GM23338 (cell line): ENCODE measurements around the gene IL24. TPM values are rescaled to one million over a fixed set of nuclear protein-coding genes. Genes with fewer than 3 reads are reported as not detected.

Experiments
- ATAC-seq: fragments of 200-7000 bp; cut with Tn5 transposase; 3 replicates; pipeline ENCODE4 v1.9.1; 2020
- DNase-seq: peaks from one replicate; pipeline ENCODE4 v3.0.0-alpha.2; 2015; ENCODE audit warnings: low spot score
- H2AFZ ChIP-seq: fragments of 200-600 bp; sonication (generic); 2 replicates; pipeline ENCODE4 v1.8.0; 2016; ENCODE audit warnings: antibody characterized with exemption, mild to moderate bottlenecking, moderate library complexity
- H3F3A ChIP-seq: fragments of 200-600 bp; sonication (generic); replicated peaks from 2 replicates; pipeline ENCODE4 v1.8.0; 2017; ENCODE audit warnings: antibody characterized with exemption, mixed run types, low read depth
- H3K27ac ChIP-seq: fragments of 200-600 bp; sonication (generic); 2 replicates; pipeline ENCODE4 v1.6.1; 2016; ENCODE audit warnings: low read depth
- H3K27me3 ChIP-seq: fragments of 200-600 bp; sonication (generic); 2 replicates; pipeline ENCODE4 v1.8.0; 2016; ENCODE audit warnings: mild to moderate bottlenecking, mixed run types, moderate library complexity; ENCODE audit not compliant: insufficient read depth
- H3K36me3 ChIP-seq: fragments of 200-600 bp; sonication (generic); 2 replicates; pipeline ENCODE4 v1.8.0; 2016; ENCODE audit warnings: mild to moderate bottlenecking; ENCODE audit not compliant: insufficient read depth
- H3K4me1 ChIP-seq: fragments of 200-600 bp; sonication (generic); 2 replicates; pipeline ENCODE4 v1.8.0; 2016; ENCODE audit warnings: mild to moderate bottlenecking, moderate library complexity; ENCODE audit not compliant: insufficient read depth
- H3K4me2 ChIP-seq: fragments of 200-600 bp; sonication (generic); 2 replicates; pipeline ENCODE4 v1.7.1; 2017; ENCODE audit warnings: mixed run types
- H3K4me3 ChIP-seq: fragments of 200-600 bp; sonication (generic); 2 replicates; pipeline ENCODE4 v1.6.1; 2016; ENCODE audit warnings: mixed run types
- H3K79me2 ChIP-seq: fragments of 200-600 bp; sonication (generic); replicated peaks from 2 replicates; pipeline ENCODE4 v1.8.0; 2017; ENCODE audit warnings: mild to moderate bottlenecking; ENCODE audit not compliant: insufficient read depth
- H3K9me2 ChIP-seq: fragments of 200-600 bp; sonication (generic); 2 replicates; pipeline ENCODE4 v1.8.0; 2017; ENCODE audit not compliant: insufficient read depth
- H4K20me1 ChIP-seq: fragments of 200-600 bp; sonication (generic); replicated peaks from 2 replicates; pipeline ENCODE4 v1.8.0; 2017; ENCODE audit warnings: mild to moderate bottlenecking; ENCODE audit not compliant: insufficient read depth
- H3K27ac Mint-ChIP-seq: 2 replicates; pipeline ENCODE4 v1.8.0; 2020; ENCODE audit warnings: inconsistent platforms, mild to moderate bottlenecking, moderate library complexity, mixed read lengths
- H3K27me3 Mint-ChIP-seq: 3 replicates; pipeline ENCODE4 v1.8.0; 2022; ENCODE audit warnings: low read depth, mild to moderate bottlenecking, moderate library complexity, mixed read lengths, inconsistent platforms; ENCODE audit not compliant: insufficient read depth, poor library complexity
- H3K36me3 Mint-ChIP-seq: 3 replicates; pipeline ENCODE4 v1.8.0; 2021; ENCODE audit warnings: low read depth, mild to moderate bottlenecking, inconsistent platforms, moderate library complexity, mixed read lengths
- H3K4me1 Mint-ChIP-seq: 3 replicates; pipeline ENCODE4 v1.8.0; 2020; ENCODE audit warnings: mild to moderate bottlenecking, inconsistent platforms, mixed read lengths
- H3K4me3 Mint-ChIP-seq: 3 replicates; pipeline ENCODE4 v1.8.0; 2021; ENCODE audit warnings: moderate library complexity, mild to moderate bottlenecking, inconsistent platforms, mixed read lengths
- H3K9me3 Mint-ChIP-seq: 3 replicates; pipeline ENCODE4 v1.8.0; 2020; ENCODE audit warnings: moderate library complexity, mild to moderate bottlenecking, inconsistent platforms, mixed read lengths
- CREB1 ChIP-seq: fragments of 250-450 bp; sonication (Bioruptor Pico); IDR thresholded peaks from 2 replicates; pipeline ENCODE4 v1.5.0; 2020; ENCODE audit warnings: low read depth, mild to moderate bottlenecking, moderate library complexity
- EZH2 ChIP-seq: fragments of 200-600 bp; sonication (generic); IDR thresholded peaks from one replicate; pipeline ENCODE4 v1.8.0; 2017; ENCODE audit warnings: antibody characterized with exemption, mild to moderate bottlenecking, low read depth; ENCODE audit not compliant: unreplicated experiment
- EZH2phosphoT487 ChIP-seq: fragments of 200-600 bp; sonication (generic); IDR thresholded peaks from one replicate; pipeline ENCODE4 v1.8.1; 2018; ENCODE audit warnings: antibody characterized with exemption; ENCODE audit not compliant: unreplicated experiment
- JUNB ChIP-seq: IDR thresholded peaks from one replicate; pipeline ENCODE4 v1.6.1; 2016; ENCODE audit warnings: antibody characterized with exemption; ENCODE audit not compliant: unreplicated experiment
- NANOG ChIP-seq: IDR thresholded peaks from 2 replicates; pipeline ENCODE4 v1.6.1; 2016; ENCODE audit warnings: antibody characterized with exemption, borderline replicate concordance
- POLR2AphosphoS5 ChIP-seq: IDR thresholded peaks from 2 replicates; pipeline ENCODE4 v1.6.1; 2016; ENCODE audit warnings: antibody characterized with exemption, low read depth
- STAT1 ChIP-seq: IDR thresholded peaks from one replicate; pipeline ENCODE4 v1.6.1; 2016; ENCODE audit warnings: antibody characterized with exemption; ENCODE audit not compliant: unreplicated experiment
- ZNF114 ChIP-seq: fragments of 250-450 bp; sonication (Bioruptor Pico); IDR thresholded peaks from 2 replicates; pipeline ENCODE4 v1.5.0; 2020; ENCODE audit warnings: mild to moderate bottlenecking, moderate library complexity
- ZNF331 ChIP-seq: fragments of 250-450 bp; sonication (Bioruptor Pico); IDR thresholded peaks from 2 replicates; pipeline ENCODE4 v1.5.0; 2020; ENCODE audit warnings: low read depth, mild to moderate bottlenecking, moderate library complexity
- polyA plus RNA-seq: library from polyadenylated mRNA; unstranded; fragments of >200 nt; fragmentation: Nextera tagmentation; extraction: Ambion mirVana; gene quantifications from 2 replicates; pipeline ENCODE4 v1.2.1, GENCODE V29; 2016
- total RNA-seq: library from RNA; depleted of rRNA; stranded (reverse); fragments of >200 nt; shearing (Covaris generic); gene quantifications from 2 replicates; pipeline ENCODE4 v1.2.3, GENCODE V29; 2014
- TF ChIP-seq, protein P1 (sequence below): IDR thresholded peaks from one replicate; pipeline ENCODE4 v1.6.1; 2018; ENCODE audit warnings: antibody characterized with exemption; ENCODE audit not compliant: unreplicated experiment
- TF ChIP-seq, protein P2 (sequence below): IDR thresholded peaks from 2 replicates; pipeline ENCODE4 v1.6.1; 2016; ENCODE audit warnings: antibody characterized with exemption
- TF ChIP-seq, protein P3 (sequence below): fragments of 250-450 bp; sonication (Bioruptor Pico); IDR thresholded peaks from 2 replicates; pipeline ENCODE4 v1.5.0; 2020; ENCODE audit warnings: mild to moderate bottlenecking, moderate library complexity
- TF ChIP-seq, protein P4 (sequence below), 2 experiments: fragments of 200-600 bp in 1 of 2; sonication (generic) in 1 of 2; conservative IDR thresholded peaks; 2 replicates each; pipeline versions ENCODE4 v1.5.1 to v1.6.1; 2016 to 2017; ENCODE audit warnings: antibody characterized with exemption in 2 of 2, low read depth in 2 of 2, mild to moderate bottlenecking in 2 of 2, moderate library complexity in 1 of 2

The IL24 gene
- total and polyA plus RNA-seq, 2 experiments from 2014 or later: not detected

DNA sequence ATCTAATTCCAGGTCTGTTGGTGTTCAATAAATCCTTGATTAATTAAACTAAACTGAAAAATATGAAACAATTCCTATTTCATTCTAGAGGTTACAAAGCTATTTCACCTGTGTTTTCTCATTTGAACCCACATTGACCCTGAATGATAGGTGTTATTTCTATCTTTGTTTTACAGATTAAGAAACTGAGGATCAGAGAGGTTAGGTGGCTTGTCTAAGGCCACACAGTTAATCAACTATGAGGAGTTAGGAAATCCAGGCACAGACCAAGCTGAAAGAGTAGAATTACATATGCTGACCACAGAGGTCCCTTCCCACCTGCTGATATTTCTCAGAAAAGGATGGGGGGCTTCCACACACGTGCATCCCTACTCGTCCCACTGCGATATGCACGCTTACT lies 48.5 kb downstream of the IL24 start:
- no peak overlapping the region for H2AFZ ChIP-seq

More for the DNA sequence above, 48.5 kb downstream of the IL24 start:
- H3F3A ChIP-seq: no peaks in the 10 kb centered on the region
- H3K79me2 ChIP-seq: no peaks in the 10 kb centered on the region
- Mint-ChIP-seq H3K9me3 (no peaks in the 10 kb centered on the region), H3K4me1 (no peaks in the 10 kb centered on the region), H3K4me3 (no peak overlapping the region), H3K27ac (no peak overlapping the region), H3K27me3 (peaks cover under 1% of the 10 kb centered on the region), H3K36me3 (no peaks in the 10 kb centered on the region)
- no peaks in the 10 kb centered on the region for H4K20me1 ChIP-seq
- DNase-seq (no peak), ATAC-seq (no peak)
- H3K27me3 ChIP-seq: no peaks in the 10 kb centered on the region
- peaks cover 14% of the 10 kb centered on the region for H3K9me2 ChIP-seq
- no peaks in the 10 kb centered on the region for H3K4me1 ChIP-seq
- H3K27ac ChIP-seq: no peak overlapping the region
- TF ChIP-seq, protein P1, sequence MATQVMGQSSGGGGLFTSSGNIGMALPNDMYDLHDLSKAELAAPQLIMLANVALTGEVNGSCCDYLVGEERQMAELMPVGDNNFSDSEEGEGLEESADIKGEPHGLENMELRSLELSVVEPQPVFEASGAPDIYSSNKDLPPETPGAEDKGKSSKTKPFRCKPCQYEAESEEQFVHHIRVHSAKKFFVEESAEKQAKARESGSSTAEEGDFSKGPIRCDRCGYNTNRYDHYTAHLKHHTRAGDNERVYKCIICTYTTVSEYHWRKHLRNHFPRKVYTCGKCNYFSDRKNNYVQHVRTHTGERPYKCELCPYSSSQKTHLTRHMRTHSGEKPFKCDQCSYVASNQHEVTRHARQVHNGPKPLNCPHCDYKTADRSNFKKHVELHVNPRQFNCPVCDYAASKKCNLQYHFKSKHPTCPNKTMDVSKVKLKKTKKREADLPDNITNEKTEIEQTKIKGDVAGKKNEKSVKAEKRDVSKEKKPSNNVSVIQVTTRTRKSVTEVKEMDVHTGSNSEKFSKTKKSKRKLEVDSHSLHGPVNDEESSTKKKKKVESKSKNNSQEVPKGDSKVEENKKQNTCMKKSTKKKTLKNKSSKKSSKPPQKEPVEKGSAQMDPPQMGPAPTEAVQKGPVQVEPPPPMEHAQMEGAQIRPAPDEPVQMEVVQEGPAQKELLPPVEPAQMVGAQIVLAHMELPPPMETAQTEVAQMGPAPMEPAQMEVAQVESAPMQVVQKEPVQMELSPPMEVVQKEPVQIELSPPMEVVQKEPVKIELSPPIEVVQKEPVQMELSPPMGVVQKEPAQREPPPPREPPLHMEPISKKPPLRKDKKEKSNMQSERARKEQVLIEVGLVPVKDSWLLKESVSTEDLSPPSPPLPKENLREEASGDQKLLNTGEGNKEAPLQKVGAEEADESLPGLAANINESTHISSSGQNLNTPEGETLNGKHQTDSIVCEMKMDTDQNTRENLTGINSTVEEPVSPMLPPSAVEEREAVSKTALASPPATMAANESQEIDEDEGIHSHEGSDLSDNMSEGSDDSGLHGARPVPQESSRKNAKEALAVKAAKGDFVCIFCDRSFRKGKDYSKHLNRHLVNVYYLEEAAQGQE: no peak
- TF ChIP-seq STAT1 (no peak), ZNF331 (no peak), EZH2 (no peak), EZH2phosphoT487 (no peak), ZNF114 (no peak), CREB1 (no peak), POLR2AphosphoS5 (no peak), NANOG (no peak), JUNB (no peak)
- TF ChIP-seq, protein P2, sequence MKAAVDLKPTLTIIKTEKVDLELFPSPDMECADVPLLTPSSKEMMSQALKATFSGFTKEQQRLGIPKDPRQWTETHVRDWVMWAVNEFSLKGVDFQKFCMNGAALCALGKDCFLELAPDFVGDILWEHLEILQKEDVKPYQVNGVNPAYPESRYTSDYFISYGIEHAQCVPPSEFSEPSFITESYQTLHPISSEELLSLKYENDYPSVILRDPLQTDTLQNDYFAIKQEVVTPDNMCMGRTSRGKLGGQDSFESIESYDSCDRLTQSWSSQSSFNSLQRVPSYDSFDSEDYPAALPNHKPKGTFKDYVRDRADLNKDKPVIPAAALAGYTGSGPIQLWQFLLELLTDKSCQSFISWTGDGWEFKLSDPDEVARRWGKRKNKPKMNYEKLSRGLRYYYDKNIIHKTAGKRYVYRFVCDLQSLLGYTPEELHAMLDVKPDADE: no peak
- TF ChIP-seq, protein P3, sequence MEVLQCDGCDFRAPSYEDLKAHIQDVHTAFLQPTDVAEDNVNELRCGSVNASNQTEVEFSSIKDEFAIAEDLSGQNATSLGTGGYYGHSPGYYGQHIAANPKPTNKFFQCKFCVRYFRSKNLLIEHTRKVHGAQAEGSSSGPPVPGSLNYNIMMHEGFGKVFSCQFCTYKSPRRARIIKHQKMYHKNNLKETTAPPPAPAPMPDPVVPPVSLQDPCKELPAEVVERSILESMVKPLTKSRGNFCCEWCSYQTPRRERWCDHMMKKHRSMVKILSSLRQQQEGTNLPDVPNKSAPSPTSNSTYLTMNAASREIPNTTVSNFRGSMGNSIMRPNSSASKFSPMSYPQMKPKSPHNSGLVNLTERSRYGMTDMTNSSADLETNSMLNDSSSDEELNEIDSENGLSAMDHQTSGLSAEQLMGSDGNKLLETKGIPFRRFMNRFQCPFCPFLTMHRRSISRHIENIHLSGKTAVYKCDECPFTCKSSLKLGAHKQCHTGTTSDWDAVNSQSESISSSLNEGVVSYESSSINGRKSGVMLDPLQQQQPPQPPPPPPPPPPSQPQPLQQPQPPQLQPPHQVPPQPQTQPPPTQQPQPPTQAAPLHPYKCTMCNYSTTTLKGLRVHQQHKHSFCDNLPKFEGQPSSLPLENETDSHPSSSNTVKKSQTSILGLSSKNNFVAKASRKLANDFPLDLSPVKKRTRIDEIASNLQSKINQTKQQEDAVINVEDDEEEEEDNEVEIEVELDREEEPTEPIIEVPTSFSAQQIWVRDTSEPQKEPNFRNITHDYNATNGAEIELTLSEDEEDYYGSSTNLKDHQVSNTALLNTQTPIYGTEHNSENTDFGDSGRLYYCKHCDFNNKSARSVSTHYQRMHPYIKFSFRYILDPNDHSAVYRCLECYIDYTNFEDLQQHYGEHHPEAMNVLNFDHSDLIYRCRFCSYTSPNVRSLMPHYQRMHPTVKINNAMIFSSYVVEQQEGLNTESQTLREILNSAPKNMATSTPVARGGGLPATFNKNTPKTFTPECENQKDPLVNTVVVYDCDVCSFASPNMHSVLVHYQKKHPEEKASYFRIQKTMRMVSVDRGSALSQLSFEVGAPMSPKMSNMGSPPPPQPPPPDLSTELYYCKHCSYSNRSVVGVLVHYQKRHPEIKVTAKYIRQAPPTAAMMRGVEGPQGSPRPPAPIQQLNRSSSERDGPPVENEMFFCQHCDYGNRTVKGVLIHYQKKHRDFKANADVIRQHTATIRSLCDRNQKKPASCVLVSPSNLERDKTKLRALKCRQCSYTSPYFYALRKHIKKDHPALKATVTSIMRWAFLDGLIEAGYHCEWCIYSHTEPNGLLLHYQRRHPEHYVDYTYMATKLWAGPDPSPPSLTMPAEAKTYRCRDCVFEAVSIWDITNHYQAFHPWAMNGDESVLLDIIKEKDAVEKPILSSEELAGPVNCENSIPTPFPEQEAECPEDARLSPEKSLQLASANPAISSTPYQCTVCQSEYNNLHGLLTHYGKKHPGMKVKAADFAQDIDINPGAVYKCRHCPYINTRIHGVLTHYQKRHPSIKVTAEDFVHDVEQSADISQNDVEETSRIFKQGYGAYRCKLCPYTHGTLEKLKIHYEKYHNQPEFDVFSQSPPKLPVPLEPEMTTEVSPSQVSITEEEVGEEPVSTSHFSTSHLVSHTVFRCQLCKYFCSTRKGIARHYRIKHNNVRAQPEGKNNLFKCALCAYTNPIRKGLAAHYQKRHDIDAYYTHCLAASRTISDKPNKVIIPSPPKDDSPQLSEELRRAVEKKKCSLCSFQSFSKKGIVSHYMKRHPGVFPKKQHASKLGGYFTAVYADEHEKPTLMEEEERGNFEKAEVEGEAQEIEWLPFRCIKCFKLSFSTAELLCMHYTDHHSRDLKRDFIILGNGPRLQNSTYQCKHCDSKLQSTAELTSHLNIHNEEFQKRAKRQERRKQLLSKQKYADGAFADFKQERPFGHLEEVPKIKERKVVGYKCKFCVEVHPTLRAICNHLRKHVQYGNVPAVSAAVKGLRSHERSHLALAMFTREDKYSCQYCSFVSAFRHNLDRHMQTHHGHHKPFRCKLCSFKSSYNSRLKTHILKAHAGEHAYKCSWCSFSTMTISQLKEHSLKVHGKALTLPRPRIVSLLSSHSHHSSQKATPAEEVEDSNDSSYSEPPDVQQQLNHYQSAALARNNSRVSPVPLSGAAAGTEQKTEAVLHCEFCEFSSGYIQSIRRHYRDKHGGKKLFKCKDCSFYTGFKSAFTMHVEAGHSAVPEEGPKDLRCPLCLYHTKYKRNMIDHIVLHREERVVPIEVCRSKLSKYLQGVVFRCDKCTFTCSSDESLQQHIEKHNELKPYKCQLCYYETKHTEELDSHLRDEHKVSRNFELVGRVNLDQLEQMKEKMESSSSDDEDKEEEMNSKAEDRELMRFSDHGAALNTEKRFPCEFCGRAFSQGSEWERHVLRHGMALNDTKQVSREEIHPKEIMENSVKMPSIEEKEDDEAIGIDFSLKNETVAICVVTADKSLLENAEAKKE (CRISPR knock-in tag): no peak
- TF ChIP-seq, protein P4, sequence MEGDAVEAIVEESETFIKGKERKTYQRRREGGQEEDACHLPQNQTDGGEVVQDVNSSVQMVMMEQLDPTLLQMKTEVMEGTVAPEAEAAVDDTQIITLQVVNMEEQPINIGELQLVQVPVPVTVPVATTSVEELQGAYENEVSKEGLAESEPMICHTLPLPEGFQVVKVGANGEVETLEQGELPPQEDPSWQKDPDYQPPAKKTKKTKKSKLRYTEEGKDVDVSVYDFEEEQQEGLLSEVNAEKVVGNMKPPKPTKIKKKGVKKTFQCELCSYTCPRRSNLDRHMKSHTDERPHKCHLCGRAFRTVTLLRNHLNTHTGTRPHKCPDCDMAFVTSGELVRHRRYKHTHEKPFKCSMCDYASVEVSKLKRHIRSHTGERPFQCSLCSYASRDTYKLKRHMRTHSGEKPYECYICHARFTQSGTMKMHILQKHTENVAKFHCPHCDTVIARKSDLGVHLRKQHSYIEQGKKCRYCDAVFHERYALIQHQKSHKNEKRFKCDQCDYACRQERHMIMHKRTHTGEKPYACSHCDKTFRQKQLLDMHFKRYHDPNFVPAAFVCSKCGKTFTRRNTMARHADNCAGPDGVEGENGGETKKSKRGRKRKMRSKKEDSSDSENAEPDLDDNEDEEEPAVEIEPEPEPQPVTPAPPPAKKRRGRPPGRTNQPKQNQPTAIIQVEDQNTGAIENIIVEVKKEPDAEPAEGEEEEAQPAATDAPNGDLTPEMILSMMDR (conservative IDR thresholded peaks at IDR 0.05; ENCODE audit: low read depth in 2 of 2): no peak
- H3K4me2 ChIP-seq: no peak overlapping the region
- no peaks in the 10 kb centered on the region for H3K36me3 ChIP-seq
- no peak overlapping the region for H3K4me3 ChIP-seq
